Ecto neural progenitor cell (in vitro differentiated cells): ENCODE results near the gene CISD3.

ENCODE experiments used
- DNase-seq: peaks from one replicate; pipeline ENCODE4 v3.0.0-alpha.2; 2018; ENCODE audit warnings: low spot score

CISD3 gene

GRCh38 chr17:38729886-38730525 lies at the start of gene CISD3:
Gene CISD3 (plus strand): TSS chr17:38730341. CDS start chr17:38730359, 18 bp downstream.
- peak; percentile 91 for DNase-seq

- DNase-seq, result no peak
Measured at GRCh38 chr17:38681096-38681495, 49.0 kb upstream of the CISD3 start.

- no peak for DNase-seq
Measured at GRCh38 chr17:38685491-38685890, 44.6 kb upstream of the CISD3 start.

GRCh38 chr17:38687286-38687685 lies 42.9 kb upstream of the CISD3 start:
- DNase-seq, result no peak

GRCh38 chr17:38690386-38690785 lies 39.8 kb upstream of the CISD3 start:
- DNase-seq, result no peak

- no peak for DNase-seq
Measured at GRCh38 chr17:38691154-38691553, 39.0 kb upstream of the CISD3 start.

GRCh38 chr17:38693700-38694329 lies 36.3 kb upstream of the CISD3 start:
- DNase-seq, result no peak

GRCh38 chr17:38697061-38697820 lies 32.9 kb upstream of the CISD3 start:
- no peak for DNase-seq

- no peak for DNase-seq
Measured at GRCh38 chr17:38698760-38699159, 31.4 kb upstream of the CISD3 start.

GRCh38 chr17:38701504-38702165 lies 28.5 kb upstream of the CISD3 start:
- DNase-seq, result no peak

GRCh38 chr17:38702166-38702915 lies 27.8 kb upstream of the CISD3 start:
- DNase-seq, result peak; percentile 90

- peak; percentile 61 for DNase-seq
Measured at GRCh38 chr17:38702916-38703741, 27.0 kb upstream of the CISD3 start.

- DNase-seq, result peak; percentile 85
Measured at GRCh38 chr17:38703742-38704605, 26.2 kb upstream of the CISD3 start.

- peak; percentile 87 for DNase-seq
Measured at GRCh38 chr17:38704606-38705522, 25.3 kb upstream of the CISD3 start, which contains the start of gene MLLT6. Gene MLLT6 (plus strand): TSS chr17:38705273. CDS start chr17:38705633, 360 bp downstream.

- peak; percentile 78 for DNase-seq
Measured at GRCh38 chr17:38705523-38705802, 24.7 kb upstream of the CISD3 start.

GRCh38 chr17:38705803-38706504 lies 24.2 kb upstream of the CISD3 start:
- peak; percentile 71 for DNase-seq

GRCh38 chr17:38706505-38707216 lies 23.5 kb upstream of the CISD3 start:
- no peak for DNase-seq
